GM13976 (cell line): ENCODE measurements around the gene NXN.

Experiments used
- DNase-seq: peaks from one replicate; pipeline ENCODE4 v3.0.0; 2012; ENCODE audit warnings: low spot score
- in situ Hi-C: fragments of 300-500 bp; cut with MboI; formaldehyde crosslinking; loops from one replicate; pipeline ENCODE4 v1.12.0; 2022; ENCODE audit warnings: low sequenced_read_pairs, mixed read lengths, inconsistent platforms; ENCODE audit not compliant: unreplicated experiment
- TF ChIP-seq, protein P1 (sequence below): IDR thresholded peaks from 2 replicates; pipeline ENCODE4 v1.5.1; 2012; ENCODE audit warnings: borderline replicate concordance, mild to moderate bottlenecking; ENCODE audit not compliant: insufficient read depth; ENCODE audit errors: extremely low read depth, missing control alignments, control extremely low read depth

The NXN gene

DNA sequence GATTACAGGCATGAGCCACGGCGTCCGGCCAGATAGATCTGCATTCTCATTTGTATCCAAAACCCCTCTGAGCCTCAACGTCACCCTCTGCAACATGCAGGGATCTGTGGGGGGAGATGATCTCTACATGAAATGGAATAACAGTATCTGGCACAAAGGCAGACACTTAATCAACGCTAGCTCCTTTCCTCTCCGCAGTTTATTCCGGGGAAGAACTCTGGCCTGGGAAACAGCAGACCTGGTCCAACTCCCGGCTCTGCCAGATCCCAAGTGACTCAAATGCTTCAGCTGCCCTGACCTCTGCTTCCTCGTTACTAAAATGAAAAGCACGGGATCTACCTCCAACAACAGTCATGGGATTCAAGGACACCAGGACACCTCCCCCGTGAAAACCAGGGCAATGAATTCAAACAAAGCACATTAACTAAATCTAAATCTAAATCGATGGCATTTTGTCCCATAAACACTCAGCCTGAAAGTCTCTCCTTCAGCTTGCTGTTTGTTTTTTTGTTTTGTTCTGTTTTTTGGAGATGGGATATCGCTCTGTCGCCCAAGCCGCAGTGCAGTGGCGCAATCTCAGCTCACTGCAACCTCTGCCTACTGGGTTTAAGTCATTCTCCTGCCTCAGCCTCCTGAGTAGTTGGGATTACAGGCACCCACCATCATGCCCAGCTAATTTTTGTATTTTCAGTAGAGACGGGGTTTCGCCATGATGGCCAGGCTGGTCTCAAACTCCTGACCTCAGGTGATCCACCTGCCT is 78.2 kb downstream of the NXN start:
- in situ Hi-C loops, result no loop called here
- TF ChIP-seq, protein P1, sequence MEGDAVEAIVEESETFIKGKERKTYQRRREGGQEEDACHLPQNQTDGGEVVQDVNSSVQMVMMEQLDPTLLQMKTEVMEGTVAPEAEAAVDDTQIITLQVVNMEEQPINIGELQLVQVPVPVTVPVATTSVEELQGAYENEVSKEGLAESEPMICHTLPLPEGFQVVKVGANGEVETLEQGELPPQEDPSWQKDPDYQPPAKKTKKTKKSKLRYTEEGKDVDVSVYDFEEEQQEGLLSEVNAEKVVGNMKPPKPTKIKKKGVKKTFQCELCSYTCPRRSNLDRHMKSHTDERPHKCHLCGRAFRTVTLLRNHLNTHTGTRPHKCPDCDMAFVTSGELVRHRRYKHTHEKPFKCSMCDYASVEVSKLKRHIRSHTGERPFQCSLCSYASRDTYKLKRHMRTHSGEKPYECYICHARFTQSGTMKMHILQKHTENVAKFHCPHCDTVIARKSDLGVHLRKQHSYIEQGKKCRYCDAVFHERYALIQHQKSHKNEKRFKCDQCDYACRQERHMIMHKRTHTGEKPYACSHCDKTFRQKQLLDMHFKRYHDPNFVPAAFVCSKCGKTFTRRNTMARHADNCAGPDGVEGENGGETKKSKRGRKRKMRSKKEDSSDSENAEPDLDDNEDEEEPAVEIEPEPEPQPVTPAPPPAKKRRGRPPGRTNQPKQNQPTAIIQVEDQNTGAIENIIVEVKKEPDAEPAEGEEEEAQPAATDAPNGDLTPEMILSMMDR, result no peak
- no peak for DNase-seq

GRCh38 chr17:900336-900934 is 79.1 kb downstream of the NXN start:
- DNase-seq, result no peak
- in situ Hi-C loops, result no loop called here
- TF ChIP-seq, protein P1, result no peak

DNA sequence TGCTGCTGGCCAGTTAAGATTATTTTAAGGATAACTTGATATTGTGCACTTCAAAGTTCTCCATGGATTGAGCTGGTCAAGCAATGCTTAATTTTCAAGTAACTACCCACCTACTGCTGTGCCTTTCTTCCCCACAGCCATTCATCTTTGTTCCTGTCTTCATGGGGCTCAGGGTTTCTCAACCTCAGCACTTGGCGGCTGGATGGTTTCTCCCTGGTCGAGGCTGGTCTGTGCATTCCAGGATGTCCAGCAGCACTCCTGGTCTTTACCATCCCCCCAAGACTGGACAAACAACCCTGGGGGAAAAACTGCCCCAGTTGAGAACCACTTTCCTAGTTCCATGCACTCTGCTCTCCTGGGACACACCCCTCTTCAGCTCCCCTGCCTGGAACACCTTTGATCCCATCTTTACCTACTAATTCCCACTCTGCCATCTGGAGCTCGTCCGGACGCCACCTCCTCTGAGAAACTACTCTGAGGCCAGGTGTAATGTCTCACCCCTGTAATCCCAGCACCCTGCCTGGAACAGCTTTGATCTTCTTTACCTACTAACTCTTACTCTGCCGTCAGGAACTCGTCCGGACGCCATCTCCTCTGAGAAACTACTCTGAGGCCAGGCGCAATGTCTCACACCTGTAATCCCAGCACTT is 81.5 kb downstream of the NXN start:
- TF ChIP-seq, protein P1, result no peak
- DNase-seq, result no peak
- in situ Hi-C loops, result no loop called here

DNA sequence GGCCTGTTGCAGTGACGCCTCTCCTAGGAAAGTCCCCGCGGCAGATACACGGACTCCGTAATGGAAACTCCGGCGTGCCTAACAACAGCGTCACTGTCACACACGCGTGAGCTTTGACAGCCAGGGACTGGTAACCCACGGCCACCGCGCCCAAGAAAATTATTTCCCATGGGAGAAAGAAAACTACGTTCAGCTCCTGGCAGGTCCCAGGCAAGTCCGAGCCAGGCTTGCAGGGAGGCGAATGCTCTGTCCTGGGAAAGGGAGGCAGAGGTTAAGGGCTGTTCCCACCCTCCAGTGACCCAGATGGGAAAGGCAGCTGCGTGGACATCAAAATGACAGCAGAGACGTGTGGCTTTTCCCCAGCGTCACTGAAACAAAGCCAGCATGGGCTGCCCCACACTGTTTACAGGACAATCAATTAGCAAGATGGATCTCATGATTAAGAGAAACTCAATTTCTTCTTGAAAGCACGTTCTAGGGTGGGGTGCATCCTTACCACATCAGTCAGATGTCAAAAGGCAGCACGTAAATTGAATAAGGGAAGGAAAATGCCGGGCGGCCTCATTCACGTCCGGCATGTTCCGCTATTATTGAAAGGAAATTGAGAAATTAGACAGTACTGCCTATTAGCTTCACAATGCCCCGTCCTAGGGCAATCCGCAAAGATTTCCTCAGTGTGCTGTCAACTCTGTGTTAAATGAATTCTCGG is 82.5 kb downstream of the NXN start:
- in situ Hi-C loops, result no loop called here
- TF ChIP-seq, protein P1, result no peak

GRCh38 chr17:896454-896853 is 83.1 kb downstream of the NXN start:
- in situ Hi-C loops, result no loop called here
- TF ChIP-seq, protein P1, result no peak
- DNase-seq, result no peak

More for the DNA sequence above, 82.5 kb downstream of the NXN start:
- DNase-seq, result no peak

DNA sequence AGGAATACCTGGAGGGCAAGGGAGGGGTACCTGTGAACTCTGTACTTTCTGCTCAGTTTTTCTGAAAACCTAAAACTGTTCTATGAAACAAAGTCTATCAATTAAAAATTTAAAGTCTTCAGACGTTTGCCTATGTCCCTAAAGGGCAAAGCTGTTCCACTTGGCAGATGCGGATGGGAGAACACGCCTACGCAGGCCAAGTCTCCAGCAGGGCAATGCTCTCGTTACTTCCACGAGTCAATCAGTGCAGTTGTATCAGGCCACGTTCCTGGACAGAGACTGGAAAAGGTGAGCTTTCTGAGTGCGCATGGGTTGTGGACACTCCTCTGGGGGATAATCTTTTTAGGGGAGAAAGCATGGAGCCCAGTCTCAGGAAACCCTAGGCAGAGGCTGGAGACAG is 86.6 kb downstream of the NXN start:
- DNase-seq, result no peak
- TF ChIP-seq, protein P1, result no peak
- in situ Hi-C loops, result no loop called here
